HG03575 (cell line): Measurements from ENCODE around the gene SNED1.
"Not testable (repeated sequence)": the region's sequence is repeated elsewhere in the genome, so short reads cannot be mapped to it uniquely, and the experiment has no call there.

Source experiments
- ATAC-seq: cut with Tn5 transposase; IDR thresholded peaks from one replicate; pipeline ENCODE4 v1.9.1; 2021; ENCODE audit not compliant: unreplicated experiment, insufficient number of reproducible peaks, low FRiP score; ENCODE audit errors: extremely low read depth

The SNED1 gene

GRCh38 chr2:241088791-241089732 lies 90.6 kb downstream of the SNED1 start:
- no peak for ATAC-seq

- no peak for ATAC-seq
Measured at GRCh38 chr2:241091201-241091600, 92.8 kb downstream of the SNED1 start.

- no peak for ATAC-seq
Measured at GRCh38 chr2:241091734-241092445, 93.5 kb downstream of the SNED1 start.

DNA sequence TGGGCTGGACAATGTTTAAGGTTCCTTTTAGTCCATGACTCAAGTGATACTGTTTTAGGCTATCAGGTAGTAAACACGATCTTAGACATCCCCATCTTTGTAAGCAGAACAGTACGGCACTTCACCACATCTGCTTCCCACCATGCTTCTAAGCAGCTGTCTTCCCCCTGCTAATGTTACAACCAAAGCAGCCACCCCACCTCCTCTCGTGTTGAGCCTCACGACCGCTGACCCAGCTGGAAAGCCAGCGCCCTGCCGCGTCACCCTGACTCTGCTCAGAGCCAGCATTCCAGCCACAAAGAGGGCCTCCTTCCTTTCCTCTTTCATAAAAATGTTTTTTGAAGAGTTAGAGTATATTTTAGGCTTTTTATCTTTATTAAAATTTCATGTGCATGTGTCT lies 94.3 kb downstream of the SNED1 start:
- ATAC-seq = no peak

DNA sequence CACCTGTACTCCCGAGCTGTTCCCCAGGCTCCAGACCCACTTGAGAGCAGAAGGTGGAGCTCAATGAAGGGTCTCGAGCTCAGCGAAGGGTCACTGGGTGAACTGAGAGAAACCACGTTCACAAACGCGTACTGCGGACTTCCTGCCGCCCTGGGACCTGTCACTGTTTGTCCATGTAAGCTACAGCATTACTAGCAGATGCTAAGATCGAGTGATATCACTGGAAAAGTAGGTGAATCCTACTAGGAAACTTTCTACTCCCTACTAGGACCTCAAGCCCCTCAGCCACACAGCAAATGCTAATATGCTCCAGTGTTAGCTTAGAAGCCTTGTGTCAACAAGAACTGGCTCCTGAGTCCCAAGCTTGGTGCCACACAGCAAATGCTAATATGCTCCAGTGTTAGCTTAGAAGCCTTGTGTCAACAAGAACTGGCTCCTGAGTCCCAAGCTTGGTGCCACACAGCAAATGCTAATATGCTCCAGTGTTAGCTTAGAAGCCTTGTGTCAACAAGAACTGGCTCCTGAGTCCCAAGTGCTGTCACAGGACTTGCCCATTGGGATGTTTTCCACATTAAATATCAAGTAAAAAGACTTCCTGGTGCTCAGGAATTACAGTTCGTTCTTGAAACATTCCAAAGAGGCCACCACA lies 94.8 kb downstream of the SNED1 start:
- not testable (repeated sequence) for ATAC-seq

GRCh38 chr2:241094172-241094571 lies 95.8 kb downstream of the SNED1 start:
- no peak for ATAC-seq

DNA sequence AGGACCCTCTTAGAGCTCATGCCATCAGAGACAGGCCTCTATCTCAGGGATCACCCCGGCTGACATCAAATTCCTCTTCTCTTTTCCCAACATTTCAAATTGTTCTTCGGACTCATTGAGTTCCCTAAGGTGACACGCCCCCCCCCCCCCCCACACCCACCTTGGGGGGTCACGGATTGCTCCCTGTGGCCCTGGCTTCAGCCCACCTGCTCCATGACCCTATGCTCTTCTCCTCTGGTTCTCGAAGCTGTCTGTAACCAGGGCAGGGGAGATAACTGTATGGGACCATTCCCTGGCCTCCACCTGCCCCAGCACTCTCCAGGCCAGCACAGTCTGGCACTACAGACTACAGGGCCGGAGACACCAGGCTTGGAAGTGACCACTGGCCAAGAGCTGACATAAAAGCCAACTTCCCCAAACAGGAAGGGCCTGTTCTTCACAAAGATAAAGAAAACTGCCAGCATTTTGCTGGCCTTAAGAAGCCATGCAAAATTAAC lies 96.6 kb downstream of the SNED1 start:
- ATAC-seq = no peak

GRCh38 chr2:241095594-241096290 lies 97.3 kb downstream of the SNED1 start:
- no peak for ATAC-seq

DNA sequence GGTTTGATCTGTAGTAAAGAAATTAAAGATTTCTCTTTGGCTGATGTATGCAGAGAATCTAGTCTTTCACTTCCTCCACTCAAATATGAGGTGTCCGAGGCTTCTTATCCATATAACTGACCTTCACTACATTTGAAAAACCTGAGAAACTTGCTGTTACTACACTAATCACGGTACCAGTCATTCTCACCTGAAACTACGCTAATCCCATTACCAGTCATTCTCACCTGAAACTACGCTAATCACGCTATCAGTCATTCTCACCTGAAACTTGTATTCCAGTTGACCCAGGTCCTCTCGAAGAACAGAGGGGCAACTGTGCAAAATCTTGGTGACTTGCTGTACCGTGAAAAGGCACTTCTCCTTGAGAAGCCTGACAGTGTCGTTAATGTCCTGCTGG lies 98.6 kb downstream of the SNED1 start:
- ATAC-seq = no peak

GRCh38 chr2:241099246-241099645 lies 100.8 kb downstream of the SNED1 start:
- ATAC-seq = no peak

GRCh38 chr2:241102239-241102803 lies 103.9 kb downstream of the SNED1 start, which contains the start of gene MTERF4:
TSS of gene MTERF4 (minus strand) at chr2:241102287. CDS start at chr2:241102273, 14 bp downstream.
- no peak for ATAC-seq

DNA sequence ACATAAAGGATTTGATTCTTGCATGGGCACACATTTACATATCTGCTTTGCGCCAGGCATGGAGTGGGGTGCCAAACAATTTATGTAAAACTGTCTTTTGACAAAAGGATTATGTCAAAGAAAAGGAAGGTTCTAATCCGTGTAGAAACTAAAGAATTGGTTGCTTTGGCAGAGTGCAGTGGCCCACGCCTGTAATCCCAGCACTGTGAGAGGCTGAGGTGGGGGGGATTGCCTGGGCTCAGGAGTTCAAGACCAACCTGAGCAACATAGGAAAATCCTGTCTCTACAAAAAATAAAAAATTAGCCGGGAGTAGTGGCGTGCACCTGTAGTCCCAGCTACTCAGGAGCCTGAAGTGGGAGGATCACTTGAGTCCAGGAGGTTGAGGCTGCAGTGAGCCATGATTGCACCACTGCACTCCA lies 104.8 kb downstream of the SNED1 start:
- no peak for ATAC-seq

GRCh38 chr2:241104611-241105010 lies 106.2 kb downstream of the SNED1 start:
- ATAC-seq = not testable (repeated sequence)

- no peak for ATAC-seq
Measured at GRCh38 chr2:241105641-241106040, 107.2 kb downstream of the SNED1 start.

- ATAC-seq = no peak
Measured at GRCh38 chr2:241107031-241107783, 108.8 kb downstream of the SNED1 start.

GRCh38 chr2:241108271-241109209 lies 110.1 kb downstream of the SNED1 start:
- ATAC-seq = no peak
